SK-MEL-5 (cell line): ENCODE data around the gene XKRX. TPM values are rescaled to one million over a fixed set of nuclear protein-coding genes. Genes with fewer than 3 reads are reported as not detected.

Source experiments
- DNase-seq: peaks from one replicate; pipeline ENCODE4 v3.0.0-alpha.2; 2016; ENCODE audit warnings: low read depth, low spot score
- in situ Hi-C: cut with HindIII; loops from 2 replicates; pipeline ENCODE4 v1.10.0; 2016; ENCODE audit warnings: low sequenced_read_pairs, high pct_unique_total_duplicates, low pct_unique_long_range_greater_than_20kb
- total RNA-seq: library from RNA; depleted of rRNA; stranded (reverse); fragments of >200 nt; shearing (Covaris generic); gene quantifications from 2 replicates; pipeline ENCODE4 v1.2.3, GENCODE V29; 2014; rRNA removed

The XKRX gene
- total RNA-seq, 1 experiment from 2014 or later = not detected

DNA sequence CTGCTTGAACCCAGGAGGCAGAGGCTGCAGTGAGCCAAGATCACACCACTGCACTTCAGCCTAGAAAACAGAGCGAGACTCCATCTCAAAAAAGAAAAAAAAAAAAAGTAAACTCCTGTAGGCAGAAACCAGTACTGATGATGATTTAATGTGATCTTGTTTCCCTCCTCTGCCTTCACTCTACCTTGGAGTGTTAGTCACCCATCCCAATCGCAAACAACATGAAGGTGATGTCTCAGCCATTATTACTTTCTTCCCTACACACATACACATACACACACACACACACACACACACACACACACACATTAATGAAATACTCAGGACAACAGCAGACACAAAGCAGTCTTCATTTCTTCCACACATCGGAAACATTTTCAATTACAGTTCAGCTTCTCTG, 15.6 kb downstream of the XKRX start:
- in situ Hi-C loops = no loop called here

DNA sequence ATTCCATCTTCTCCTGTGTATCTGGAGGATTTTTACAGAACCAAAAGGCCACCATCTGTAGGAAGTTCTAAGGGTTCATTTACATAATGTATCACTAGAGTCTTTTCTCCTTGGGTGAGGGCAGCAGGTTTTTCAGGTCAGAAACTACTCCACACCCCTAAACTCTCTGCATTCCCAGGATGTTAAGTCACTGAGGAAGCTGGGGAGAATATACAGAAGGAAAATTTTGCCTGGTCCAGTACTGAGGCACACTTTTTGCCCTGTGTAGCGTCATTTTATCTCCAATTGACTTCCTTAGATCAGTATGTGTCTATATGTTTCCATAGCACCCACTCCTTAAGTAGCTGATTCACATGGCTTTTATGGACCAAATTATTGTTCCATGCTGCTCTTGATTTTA, 17.0 kb downstream of the XKRX start:
- in situ Hi-C loops = no loop called here
- no peak for DNase-seq

More for the DNA sequence above, 15.6 kb downstream of the XKRX start:
- DNase-seq = no peak

DNA sequence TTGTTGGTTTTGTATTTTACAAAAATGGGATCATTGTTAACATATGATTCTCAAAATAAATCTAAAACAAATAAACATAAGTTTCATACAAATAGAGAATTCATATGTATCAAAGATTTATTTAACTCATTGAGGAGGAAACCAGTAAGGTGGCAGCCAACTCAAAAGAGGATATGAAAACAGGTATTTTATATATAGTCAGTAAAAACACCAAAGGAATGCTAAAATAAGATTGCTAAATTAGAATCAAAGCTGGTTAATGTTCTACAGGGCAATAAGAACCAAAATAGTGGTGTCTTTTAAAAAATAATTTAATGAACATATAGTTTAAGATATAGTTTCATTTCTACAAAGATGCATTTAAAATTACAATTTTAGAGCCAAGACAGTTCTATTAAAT, 23.1 kb downstream of the XKRX start:
- in situ Hi-C loops = no loop called here
- no peak for DNase-seq

DNA sequence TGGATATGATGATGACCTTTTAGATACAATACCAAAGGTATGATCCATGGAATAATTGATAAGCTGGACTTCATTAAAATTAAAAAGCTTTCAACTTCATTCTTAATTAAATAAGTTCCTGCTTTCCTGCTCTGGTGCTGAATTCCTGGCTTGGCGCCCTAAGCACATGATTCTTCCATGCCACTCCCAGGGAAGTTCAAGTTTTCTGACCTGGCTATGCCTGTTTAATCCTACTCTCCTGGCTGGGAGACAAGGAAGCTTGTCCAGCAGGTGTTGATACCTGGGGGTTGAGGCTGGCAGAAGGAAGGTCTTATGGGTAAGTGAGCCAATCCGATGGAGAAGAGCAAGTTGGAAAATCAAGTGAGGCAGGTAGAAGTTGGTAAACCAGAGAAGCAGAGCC, 24.3 kb downstream of the XKRX start:
- in situ Hi-C loops = no loop called here
- DNase-seq = no peak

DNA sequence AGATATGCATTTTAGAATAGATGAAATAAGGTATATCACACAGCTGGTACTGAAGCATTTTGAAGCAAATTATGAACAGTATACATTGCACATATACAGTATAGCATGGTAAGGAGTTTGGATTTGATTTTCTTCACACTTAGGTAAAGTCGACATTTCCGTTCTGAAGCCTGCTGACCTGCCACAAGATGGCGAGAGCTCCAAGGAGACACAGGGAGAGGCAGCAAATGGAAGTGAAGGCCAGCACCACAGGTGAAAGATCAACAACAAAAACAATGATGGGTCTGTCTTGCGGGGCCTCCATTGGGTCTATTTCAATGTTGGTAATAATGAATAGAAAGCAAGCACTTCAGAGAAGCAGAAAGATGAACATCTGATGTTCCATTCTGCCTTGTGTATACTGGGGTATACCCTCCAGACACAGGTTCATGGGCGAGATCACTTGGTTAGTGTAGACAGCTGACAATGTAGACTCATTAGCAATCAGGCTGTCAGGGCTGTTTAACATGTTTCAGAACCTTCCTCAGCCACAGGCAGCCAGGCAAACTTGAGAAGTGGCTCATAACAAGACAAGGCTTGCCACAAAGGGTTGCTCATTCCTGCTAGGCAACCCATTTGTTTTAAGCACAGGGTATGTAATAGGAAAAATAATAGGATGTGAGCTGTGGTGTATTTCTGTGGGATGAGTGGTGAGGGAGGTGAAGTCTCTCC, 33.2 kb downstream of the XKRX start:
- in situ Hi-C loops = no loop called here
- DNase-seq = peak; percentile 63

DNA sequence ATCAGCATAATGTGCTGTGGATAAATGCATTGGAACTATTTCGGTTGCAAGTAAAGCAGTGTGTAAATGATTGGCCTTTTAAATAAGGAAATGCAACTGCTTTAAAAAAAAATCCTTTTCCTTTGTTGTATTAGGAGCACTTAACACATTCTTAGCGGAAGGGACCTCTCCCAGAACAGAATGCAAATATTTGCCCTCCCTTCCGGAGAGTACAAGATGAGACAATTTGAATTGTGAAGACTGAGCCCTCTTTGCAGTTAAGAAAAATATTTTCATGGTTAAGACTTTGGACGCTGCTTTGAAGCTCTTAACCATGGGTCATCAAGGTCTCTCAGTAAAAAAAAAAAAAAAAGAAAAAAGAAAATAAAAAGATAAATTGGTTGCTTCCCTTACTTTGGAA, 45.1 kb downstream of the XKRX start:
- in situ Hi-C loops = no loop called here
- DNase-seq = no peak

DNA sequence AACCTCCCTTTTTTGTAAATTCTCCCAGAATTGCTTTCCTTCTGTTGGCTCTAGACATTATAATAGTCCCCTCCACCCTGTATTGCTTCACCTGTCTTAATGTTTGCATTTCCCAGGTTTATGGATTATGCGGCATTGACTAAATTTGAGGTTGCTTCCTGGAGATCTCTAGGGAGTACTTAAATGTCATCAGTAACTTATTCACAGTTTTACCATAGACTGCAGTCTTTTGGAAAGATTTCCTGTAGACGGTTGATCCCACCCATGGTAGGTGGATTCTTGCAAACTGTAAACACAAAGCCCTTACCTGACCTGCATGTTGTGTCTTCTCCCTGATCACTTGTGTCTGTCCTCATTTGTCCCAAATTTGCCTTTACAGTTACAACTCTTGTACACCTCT, 48.3 kb downstream of the XKRX start:
- DNase-seq = no peak
- in situ Hi-C loops = no loop called here

DNA sequence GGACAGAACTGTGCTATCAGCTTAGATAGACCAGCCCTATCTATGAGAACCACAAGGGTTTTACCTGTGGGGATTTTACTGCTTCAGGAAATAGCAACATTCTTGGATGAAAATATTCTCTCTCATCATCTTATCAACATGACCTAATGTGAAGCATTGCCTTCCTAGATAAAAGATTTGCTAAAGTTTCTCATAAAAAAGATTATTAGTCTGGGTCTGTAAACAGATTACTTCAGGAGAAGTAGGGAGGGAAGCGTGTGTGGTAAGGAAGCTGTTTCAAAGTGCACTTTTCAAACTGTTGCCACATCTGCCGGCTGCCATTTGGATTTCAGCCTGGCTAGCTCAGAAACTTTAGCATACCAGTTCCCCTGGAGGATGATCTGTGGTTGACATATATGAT, 54.4 kb downstream of the XKRX start, which contains the start of gene NOX1:
NOX1 (minus strand) TSS at position 35 of the 400 bp plus-strand sequence. CDS start 220 bp downstream, outside the sequence.
- peak; percentile 2 for DNase-seq
- in situ Hi-C loops = no loop called here

DNA sequence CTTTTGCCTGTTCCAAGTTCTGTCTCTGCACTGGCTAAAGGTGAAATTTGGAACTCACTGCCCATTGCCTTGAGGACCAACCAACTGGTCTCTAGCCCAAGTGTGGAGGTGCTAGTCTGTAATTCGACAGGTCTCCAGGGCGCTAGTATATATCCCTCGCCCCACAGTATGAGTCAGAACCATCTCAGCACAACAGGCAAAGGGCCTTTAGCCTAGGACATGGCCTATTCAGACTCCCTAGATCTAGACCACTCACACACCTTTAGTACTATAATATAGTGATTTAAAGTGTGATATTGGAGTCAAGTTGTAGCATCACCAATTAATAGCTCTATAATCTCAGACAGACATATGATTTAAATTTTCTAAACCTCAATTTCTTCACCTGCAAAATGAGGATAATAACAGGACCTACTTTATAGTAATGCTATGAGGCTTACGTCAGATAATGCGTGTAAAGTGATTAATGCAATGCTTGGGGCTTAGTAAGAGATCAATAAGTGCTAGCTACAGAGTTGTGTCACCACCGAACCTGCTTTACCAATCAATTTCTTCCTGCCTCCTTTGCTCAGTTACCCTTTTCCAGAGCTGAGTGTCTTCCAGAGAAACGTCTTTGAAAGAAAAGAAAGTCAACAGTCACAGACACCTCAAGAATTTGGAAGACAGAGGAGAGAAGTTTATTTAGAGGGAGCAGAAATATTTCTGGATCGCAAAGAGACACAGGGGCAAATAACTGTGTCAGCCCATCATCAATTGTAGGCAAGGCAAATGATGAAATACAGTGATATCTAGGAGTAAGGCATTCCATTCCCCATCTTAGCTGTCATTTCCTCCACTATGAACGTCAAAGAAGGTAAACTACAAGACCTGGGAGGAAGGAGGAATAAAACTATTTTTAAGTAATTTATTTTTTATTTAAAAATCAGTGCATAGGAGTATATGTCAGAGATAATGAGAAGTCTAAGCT, 56.8 kb downstream of the XKRX start:
- DNase-seq = no peak

DNA sequence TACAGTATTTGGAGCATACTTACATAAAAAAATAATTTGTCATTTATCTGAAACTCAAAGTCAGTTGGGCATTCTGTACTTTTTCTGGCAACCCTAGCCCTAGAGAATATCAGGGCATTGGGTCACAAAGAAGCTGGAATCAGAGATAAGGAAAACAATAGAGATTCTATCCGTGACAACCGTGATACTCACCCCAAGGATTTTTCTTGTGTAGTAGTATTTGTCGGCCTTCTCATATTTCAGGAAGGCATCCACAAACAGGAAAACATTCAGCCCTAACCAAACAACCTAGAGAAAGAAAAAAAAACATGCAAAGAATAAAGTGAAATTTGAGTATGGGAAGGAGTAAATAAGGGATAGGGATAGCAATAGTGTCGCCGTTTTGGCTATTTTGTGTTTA, 58.2 kb downstream of the XKRX start:
- in situ Hi-C loops = no loop called here
- no peak for DNase-seq

More for the DNA sequence above, 56.8 kb downstream of the XKRX start:
- in situ Hi-C loops = no loop called here

DNA sequence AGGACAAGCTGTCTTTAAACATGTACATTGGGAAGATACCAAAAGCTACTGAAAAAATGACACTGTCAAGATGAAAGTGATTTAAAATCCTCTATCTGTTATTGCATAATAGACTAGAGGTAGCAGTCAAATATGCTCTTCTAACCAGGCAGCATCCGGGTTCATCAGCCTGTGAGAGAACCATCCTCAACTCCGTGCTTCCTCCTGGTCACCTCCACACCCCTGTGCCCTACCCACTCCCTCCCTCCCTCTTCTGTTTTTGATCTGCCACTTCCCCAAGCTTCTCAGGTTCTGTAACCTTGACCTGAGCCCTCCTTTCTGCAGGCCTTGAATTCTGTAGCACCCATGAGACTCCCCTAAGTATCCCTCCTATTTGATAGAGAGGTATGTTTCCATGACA, 60.4 kb downstream of the XKRX start:
- in situ Hi-C loops = no loop called here
- DNase-seq = no peak

DNA sequence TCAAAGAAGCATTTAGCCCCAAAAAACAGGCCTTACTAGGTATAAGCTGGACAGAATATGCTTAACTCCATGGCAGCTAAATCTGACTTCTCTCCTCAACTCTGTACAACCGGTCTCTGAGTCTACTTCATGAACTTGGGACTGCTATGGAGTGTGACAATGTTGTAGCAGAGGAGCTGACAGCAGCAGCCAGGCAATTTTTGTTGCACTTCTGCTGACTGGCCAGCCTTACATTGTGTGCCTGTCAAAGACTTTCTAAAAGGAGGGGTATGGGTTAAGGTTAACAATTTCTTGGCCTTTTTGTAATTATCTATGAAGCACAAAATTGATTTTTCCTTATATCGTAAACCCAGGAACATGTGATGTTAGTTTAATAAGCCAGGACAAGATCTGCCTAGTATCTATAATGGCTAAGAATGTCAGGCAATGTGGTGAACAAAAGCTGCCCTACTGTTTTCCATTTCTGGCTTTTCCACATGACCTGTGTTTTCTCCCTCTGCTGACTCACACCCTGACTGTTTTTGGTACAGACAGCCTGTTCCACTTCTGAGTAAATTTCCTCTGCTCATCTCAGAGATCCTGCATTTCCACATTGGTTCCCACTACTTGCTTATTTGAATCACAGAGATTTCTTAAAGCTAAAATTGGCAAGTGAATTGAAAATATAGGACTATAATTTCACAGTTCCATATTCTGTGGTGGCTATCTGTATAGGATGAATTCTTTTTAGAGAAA, 63.9 kb downstream of the XKRX start:
- DNase-seq = peak; percentile 28
- in situ Hi-C loops = no loop called here

Other genes with a start within 250 kb of the XKRX start
- gene SYTL4, start 196.8 kb downstream of the XKRX start, total RNA-seq = 1.3 and 1.6 TPM in 2 replicates
- 29.7 and 30.0 TPM in 2 replicates for gene CSTF2, start 108.5 kb downstream of the XKRX start, total RNA-seq
- gene NOX1, start 54.6 kb downstream of the XKRX start, total RNA-seq = not detected in 2 replicates
- gene ARL13A, start 40.8 kb upstream of the XKRX start, total RNA-seq = not detected in 2 replicates
- gene TRMT2B, start 123.2 kb upstream of the XKRX start, total RNA-seq = 10.2 and 10.6 TPM in 2 replicates
- gene TMEM35A, start 150.0 kb upstream of the XKRX start, total RNA-seq = not detected in 2 replicates
- gene CENPI, start 169.3 kb upstream of the XKRX start, total RNA-seq = 19.6 and 20.8 TPM in 2 replicates